ENCODE measurements around the gene PIK3R2.

- TF ChIP-seq CTCF (IDR thresholded peaks at IDR 0.05), result no peak
- no peak for TF ChIP-seq POLR2A (IDR thresholded peaks at IDR 0.05)
Observed at GRCh38 chr19:18141031-18141430, 11.9 kb upstream of the PIK3R2 start.

All from Peyer's patch (tissue), 4 donors.